Activated CD4-positive, alpha-beta T cell treated with anti-CD3 and anti-CD28 coated beads, Interleukin-2, amount 50 U/mL, for 48 hours (primary cell): Measurements from ENCODE around the gene REC8.

Experiments
- DNase-seq, 2 experiments: peaks; one replicate each; pipeline ENCODE4 v3.0.0-alpha.2; 2020

Gene REC8, protein sequence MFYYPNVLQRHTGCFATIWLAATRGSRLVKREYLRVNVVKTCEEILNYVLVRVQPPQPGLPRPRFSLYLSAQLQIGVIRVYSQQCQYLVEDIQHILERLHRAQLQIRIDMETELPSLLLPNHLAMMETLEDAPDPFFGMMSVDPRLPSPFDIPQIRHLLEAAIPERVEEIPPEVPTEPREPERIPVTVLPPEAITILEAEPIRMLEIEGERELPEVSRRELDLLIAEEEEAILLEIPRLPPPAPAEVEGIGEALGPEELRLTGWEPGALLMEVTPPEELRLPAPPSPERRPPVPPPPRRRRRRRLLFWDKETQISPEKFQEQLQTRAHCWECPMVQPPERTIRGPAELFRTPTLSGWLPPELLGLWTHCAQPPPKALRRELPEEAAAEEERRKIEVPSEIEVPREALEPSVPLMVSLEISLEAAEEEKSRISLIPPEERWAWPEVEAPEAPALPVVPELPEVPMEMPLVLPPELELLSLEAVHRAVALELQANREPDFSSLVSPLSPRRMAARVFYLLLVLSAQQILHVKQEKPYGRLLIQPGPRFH

DNA sequence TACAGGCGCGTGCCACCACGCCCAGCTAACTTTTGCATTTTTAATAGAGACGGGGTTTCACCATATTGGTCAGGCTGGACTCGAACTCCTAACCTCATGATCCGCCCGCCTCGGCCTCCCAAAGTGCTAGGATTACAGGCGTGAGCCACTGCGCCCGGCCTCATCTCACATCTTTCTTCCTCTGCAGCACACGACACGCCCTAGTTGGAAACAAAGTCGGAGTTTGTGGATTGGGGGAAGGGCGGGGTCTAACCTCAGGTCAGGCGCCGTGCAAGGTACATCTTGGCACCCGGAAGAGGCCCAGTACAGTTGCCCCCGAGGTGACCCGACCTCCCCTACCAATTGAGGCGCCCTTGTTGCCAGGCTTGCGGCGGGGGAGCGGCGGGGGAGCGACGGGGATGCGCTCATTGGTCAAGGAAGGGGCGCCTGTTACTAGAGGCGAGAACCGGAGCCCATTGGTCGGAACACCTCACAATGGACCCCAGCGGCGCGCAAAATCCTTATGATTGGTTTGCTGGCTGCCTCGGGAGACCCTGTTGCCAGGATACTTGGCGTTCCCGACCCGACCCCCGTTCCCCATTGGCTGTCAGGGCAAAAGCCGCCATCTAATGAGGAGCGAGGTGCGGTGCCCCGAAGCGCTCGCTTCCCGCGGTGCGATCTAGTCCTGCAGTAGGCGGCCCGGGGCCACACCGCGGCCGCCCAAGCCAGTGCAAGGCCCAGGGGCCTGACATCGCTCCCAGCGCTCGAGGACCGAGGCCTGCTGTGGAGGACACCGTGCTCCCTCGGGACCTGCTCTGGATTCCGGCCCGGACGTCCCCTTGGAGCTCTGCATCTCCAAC lies at the start of gene REC8:
Gene REC8, plus strand, starts transcription at position 659 of the 839 bp plus-strand sequence. CDS start 473 bp downstream, outside the sequence.
- DNase-seq, result peak; percentile 66 to 76

DNA sequence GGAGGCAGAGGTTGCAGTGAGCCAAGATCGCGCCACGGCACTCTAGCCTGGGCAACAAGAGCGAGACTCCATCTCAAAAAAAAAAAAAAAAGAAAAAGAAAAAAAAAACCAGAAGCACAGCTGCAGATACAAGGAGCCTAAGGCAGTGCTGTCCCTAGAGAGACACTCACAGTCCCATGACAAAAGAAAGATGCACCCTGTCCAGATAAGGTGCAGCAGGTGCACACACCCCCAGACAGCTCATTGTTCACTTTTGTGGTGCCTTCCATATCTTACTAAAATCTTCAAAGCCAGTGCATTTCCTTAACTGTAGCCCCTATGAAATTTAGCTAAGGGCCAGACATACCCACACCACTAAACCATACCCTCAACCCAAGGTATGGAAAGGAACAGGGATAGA lies 49.5 kb upstream of the REC8 start:
- no peak for DNase-seq

DNA sequence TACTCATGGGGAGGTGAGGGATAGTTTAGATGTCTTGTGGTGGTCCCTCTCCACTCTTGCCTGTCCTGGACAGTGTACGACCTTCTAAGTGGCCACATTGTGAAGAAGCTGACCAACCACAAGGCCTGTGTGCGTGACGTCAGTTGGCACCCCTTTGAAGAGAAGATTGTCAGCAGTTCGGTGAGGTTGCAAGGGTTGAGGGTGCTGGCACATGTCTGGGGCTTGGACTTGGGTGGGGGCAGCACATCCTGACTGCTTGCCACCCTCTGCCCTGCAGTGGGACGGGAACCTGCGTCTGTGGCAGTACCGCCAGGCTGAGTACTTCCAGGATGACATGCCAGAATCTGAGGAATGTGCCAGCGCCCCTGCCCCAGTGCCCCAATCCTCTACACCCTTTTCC lies 49.0 kb upstream of the REC8 start:
- DNase-seq, result no peak

DNA sequence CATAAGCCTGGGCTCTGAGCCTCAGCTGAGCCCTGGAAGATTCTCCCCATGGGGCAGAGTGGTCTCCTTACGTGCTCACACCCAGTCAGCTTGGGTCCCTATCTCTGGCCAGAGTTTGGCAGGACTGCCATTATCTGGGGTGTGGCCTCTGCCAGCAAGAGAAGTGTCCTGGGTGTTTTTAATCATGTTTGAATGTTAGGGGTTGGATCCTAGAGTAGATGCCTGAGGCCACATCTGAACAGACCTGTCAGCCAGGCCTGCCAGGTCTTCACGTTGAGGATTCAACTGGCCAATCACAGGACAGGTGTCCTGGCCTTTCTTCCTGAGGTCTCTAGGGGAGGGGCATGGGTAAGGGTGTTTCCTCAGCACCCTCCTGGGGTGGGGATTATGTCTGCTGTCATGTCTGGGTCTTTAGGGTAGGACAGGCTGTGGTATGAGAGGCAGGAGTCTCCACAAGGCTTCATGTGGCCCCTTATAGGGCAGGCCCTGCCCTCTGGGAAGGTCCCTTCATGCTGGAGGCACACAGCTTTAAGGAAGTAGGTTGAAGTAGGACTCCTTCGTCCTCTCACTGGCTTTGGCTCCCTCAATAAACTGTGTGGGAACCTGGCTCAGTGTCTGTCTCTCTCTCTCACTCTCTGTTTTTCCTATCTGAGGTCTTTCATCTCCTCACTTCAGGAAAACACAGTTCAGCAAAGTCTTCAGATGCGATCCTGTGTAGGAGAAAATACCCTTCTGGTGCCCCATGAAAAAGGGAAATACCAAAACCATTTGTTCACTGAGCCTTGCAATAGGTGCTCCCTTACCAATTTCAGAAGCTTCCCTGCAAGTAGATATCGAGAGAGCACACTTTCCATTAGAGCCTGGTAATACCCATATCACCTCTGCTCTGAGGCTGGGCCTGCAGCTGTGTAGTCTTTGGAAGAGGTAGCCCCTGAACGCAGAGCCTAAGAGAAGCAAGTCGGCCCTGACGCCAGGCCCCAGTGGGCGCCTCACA lies 48.2 kb upstream of the REC8 start:
- DNase-seq, result no peak

DNA sequence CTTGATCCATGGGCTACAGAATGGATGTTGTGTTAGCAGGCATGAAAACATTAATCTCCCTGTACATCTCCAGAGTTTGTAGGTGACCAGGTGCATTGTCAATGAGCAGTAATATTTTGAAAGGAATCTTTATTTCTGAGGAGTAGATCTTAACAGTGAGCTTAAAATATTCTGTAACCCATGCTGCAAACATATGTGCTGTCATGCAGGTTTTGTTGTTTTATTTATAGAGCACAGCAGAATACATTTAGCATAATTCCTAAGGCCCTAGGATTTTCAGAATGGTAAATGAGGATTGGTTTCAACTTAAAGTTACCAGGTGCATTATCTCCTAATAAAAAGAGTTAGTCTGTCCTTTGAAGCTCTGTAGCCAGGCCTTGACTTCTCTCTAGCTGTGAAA lies 44.9 kb upstream of the REC8 start:
- no peak for DNase-seq

DNA sequence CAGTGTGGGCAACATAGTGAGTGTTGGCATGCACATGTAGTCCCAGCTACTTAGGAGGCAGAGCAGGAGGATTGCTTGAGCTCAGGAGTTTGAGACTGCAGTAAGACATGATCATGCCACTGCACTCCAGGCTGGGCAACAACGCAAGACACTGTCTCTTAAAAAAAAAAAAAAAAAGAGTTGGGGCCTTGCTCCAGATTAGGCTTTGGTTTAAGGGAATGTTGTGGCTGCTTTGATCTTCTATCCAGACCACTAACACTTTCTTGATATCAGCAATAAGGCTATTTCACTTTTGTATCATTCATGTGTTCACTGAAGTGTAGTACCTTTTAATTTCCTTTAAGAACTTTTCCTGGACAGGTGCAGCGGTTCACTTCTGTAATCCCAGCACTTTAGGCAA lies 44.2 kb upstream of the REC8 start:
- DNase-seq, result no peak

DNA sequence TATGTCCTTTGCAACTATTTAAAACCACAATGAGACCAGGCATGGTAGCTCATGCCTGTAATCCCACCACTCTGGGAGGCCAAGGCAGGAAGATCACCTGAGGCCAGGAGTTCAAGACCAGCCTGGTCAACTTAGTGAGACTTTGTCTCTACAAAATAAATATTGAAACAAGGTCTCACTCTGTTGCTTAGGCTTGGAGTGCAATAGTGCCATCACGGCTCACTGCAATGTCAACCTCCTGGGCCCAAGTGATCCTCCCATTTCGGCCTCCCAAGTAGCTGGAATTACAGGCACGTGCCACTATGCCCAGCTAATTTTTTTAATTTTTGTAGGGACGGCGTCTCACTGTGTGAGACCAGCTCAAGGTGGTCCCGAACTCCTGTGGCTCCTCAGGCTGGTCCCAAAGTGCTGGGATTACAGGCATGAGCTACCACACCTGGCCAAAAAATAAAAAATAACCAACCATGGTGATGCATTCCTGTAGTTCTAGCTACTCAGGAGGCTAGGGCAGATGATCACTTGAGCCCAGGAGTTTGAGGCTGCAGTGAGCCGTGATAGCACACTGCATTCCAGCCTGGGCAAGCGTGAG lies 42.4 kb upstream of the REC8 start:
- DNase-seq, result no peak

DNA sequence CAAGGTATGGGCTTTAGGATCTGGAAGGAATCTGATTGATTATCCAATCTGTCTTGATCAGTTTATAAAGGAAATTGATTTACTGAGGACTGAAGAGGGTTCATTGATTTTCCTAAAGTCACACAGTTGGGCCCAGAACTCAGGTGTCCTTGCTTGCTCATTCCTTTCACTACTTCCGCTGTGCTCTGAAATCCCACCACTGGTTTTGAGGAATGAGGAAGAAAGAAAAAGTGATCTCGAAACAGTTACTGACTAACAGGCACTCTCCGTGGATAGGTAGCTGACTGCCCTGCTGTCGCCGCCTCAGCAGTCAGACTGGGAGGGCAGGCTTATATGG lies 41.5 kb upstream of the REC8 start, which contains the start of gene FITM1:
Gene FITM1, plus strand, starts transcription at position 280 of the 337 bp plus-strand sequence. CDS start 905 bp downstream, outside the sequence.
- DNase-seq, result no peak

DNA sequence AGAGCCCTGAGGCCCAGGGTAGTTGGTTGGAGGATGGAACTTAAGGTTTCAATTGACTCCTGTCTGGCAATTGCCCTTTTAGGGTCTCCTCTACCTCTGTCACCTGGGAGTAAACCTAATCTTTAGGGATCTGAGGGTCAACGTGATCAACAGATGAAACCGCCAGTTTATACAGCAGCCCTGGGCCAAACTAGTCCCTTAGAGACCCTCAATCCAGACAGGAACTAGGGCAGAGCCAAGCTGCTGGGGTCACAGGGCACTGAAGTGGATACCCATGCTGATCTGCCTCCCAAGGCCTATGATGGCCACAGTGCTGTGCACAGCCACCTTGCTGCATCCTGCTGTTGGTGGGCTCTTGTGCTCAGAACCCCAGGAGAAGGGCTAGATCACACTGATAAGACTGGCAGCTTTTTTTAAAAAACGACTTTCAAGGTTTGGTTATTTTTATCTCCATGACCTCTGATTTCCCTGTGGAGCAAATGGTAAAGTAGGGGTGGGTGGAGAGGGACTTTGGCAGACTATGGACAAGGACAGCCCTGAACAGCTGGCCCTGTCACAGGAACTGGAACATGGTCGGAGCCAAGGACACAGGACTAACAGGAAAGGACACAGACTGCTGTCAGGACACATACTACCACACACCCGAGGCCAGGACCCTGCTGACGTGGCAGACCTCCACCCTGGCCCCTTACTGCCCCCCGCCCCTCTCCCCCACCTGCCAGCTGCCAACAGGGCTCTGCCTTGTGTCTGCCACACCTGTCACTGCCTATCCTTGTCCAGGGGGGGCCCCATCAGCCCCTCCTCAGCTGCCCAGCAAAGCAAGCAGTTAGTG lies 40.9 kb upstream of the REC8 start:
- no peak for DNase-seq

DNA sequence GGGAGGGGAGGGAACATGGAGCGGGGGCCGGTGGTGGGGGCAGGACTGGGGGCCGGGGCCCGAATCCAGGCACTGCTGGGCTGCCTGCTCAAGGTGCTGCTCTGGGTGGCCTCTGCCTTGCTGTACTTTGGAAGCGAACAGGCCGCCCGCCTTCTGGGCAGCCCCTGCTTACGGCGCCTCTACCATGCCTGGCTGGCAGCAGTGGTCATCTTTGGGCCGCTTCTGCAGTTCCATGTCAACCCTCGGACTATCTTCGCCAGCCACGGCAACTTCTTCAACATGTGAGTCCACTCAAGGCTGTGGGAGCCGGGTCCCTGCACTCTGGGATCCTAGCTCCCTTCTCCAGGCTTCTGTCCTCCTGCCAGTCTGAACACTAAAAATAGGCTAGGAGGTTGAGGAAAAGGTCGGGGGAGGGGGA lies 40.3 kb upstream of the REC8 start:
- no peak for DNase-seq

DNA sequence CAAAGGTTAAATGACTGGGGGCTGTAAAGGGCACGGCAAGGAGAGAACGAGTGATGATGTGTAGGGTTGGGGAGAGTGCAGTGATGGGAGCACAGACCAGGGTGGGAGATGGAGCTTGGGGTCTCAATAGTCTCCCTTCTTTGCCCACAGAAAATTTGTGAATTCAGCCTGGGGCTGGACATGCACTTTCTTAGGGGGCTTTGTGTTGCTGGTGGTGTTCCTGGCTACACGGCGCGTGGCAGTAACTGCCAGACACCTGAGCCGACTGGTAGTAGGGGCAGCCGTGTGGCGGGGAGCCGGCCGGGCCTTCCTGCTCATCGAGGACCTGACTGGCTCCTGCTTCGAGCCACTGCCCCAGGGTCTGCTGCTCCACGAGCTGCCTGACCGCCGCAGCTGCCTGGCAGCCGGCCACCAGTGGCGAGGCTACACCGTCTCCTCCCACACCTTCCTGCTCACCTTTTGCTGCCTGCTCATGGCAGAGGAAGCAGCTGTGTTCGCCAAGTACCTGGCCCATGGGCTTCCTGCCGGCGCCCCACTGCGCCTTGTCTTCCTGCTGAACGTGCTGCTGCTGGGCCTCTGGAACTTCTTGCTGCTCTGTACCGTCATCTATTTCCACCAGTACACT lies 39.7 kb upstream of the REC8 start:
- peak in 1 of 2 experiments; percentile 29 for DNase-seq

DNA sequence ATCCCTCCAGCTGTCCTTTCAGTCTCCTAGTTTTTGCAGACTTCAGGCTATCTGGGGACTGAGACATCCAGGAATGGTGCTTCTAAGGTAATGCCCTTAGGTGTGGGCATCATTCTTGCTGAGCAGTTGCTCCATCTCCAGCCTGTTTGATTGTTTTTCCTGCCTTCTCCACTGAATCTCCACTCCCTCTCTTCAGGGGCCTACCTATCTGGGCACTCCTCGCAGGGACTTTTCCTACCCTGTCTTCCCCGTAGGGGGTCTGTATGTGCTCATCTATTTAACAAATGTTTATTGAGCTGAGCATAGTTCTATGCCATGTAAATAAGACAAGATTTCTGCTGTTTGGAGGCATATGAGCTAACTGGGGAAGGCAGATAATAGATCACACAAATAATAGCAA lies 38.9 kb upstream of the REC8 start:
- no peak for DNase-seq

DNA sequence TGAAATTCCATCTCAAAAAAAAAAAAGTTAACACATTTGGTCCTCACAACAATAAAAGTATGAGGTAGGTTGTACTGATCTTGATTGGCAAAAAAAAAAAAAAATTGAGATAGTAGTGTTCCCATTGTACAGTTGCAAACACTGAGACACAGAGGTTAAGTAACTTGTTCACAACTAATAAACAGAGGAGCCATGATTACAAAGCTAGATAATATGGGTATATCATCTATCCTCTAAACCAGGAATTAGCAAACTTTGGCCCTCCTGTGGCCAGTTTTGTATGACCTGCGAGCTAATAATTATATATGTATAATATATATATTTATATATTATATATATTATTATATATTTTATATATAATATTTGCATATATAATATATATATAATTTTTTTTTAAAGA lies 38.1 kb upstream of the REC8 start:
- no peak for DNase-seq

DNA sequence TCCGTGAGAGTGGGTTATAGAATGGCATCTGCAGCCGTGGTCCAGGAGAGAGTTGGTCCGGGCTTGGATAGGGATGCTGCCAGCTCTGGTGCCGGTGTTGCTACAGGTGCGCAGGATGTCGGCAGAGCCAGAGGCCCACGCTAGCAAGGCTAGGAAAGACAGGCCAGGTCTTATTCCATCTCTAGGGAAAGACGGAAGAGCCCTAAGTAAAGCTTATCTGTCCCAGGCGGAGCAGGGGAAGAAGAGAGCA lies 36.4 kb upstream of the REC8 start:
- no peak for DNase-seq

DNA sequence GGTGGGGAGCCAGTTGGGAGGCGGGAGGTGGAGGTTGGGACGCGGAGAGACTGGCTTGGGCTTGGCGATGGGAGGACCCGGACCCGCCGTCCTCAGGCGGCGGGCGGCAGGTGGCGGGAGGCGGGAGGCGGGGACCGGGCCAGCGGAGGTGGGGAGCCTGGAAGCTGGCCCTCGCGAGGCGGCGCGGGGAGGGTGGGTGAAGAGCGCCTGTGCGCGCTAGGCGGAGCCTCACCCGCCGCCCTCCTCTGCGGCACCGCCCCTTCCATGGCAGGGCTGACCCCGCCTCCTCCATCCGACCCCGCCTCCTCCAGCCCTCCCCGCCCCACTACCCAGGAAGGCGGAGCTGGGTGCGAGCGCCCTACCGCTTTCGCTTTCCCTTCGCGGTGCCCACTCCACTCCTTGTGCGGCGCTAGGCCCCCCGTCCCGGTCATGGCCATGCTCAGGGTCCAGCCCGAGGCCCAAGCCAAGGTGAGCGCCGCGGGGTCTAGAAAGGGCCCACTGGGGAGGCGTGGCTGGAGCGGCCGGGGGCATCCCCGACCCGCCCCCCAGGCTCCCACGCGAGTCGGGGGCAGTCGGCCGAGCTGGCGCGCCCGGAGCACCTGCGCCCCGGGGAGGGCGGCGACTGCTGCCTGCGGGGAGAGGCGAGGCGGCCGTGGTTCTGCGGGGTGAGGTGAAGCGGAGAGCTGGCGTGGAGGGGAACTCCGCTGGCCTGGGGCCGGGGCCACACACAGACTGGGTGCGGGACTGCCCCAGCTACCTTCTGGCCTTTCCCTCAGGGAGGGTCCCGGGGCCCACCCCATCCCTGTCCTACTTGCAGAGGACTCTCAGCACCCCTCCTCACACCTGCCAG lies 35.8 kb upstream of the REC8 start, which contains the start of gene PSME1:
Gene PSME1, plus strand, starts transcription at position 361 of the 850 bp plus-strand sequence. Its CDS starts 69 bp downstream, at position 430.
- peak; percentile 95 for DNase-seq

DNA sequence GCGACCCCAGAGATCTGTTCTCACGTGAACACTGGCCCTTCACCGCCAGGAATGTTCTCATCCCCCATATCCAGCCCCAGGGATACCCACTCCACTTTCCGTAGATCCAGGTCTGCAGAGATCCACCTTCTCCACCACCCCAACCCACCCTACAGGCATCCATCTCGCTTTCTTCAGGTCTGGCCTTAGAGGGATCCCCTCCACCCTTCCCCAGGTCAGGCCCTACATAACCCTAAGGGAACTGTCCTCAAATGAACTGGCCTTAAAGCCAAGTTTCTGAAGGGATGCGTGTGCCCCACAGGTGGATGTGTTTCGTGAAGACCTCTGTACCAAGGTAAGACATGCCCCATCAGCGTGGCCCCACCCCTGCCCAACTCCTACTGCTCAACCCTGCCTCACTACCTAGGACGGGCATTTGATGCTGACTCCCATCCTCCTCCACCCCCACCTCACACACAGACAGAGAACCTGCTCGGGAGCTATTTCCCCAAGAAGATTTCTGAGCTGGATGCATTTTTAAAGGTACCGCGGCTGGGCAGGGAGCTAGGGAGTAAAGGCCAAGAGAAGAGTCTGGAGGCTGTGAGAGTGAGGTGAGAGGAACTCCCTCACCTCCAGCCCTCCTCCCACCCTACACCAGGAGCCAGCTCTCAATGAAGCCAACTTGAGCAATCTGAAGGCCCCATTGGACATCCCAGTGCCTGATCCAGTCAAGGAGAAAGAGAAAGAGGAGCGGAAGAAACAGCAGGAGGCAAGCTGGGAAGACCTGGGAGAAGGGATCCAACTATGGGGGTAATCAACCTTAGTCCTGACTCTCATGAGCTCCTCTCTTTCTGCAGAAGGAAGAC lies 35.0 kb upstream of the REC8 start:
- peak in 1 of 2 experiments; percentile 42 for DNase-seq

DNA sequence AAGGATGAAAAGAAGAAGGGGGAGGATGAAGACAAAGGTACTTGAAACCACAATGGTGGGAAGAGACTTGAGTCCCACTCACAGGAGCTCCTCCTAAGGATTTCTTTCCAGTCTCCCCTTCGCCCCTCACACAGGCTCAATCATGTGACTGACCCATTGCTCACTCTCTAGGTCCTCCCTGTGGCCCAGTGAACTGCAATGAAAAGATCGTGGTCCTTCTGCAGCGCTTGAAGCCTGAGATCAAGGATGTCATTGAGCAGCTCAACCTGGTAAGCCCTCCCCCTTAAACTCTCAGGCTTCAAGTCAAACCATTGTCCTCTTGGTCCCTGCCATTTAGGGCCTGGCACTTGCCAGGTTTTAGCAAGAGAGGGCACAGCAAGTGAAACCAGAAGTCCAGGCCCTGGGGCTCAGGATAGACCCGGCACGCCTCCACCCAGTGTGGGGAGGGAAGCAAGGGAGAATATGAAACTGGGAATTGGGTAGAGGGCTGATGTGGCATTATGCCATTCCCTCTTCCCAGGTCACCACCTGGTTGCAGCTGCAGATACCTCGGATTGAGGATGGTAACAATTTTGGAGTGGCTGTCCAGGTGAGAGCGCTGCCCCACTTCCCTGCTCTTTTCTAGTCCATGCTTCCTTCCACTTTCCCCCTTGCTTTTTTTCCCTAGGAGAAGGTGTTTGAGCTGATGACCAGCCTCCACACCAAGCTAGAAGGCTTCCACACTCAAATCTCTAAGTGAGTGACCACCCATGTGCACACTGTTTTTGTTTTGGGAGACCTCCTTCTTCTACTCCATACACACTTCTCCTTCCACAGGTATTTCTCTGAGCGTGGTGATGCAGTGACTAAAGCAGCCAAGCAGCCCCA lies 34.1 kb upstream of the REC8 start:
- DNase-seq, result no peak
